Measurements from ENCODE around the gene SPC24.
A peak's percentile ranks its signal among the peaks of the same experiment; 100 is the strongest.
"Not testable (repeated sequence)": the region's sequence is repeated elsewhere in the genome, so short reads cannot be mapped to it uniquely, and the experiment has no call there.

Gene SPC24

GRCh38 chr19:11160440-11160768 lies 4.8 kb upstream of the SPC24 start:
- not testable (repeated sequence) for DNase-seq

- DNase-seq: no peak
These were observed 4.2 kb upstream of the SPC24 start for GRCh38 chr19:11159598-11160439.

- no peak for DNase-seq
These were observed 917 bp downstream of the SPC24 start for GRCh38 chr19:11154683-11155047.

GRCh38 chr19:11152318-11153062 lies 3.1 kb downstream of the SPC24 start:
- DNase-seq: no peak

GRCh38 chr19:11151181-11151580 lies 4.4 kb downstream of the SPC24 start:
- DNase-seq: no peak

GRCh38 chr19:11148001-11148400 lies 7.6 kb downstream of the SPC24 start:
- DNase-seq: no peak

GRCh38 chr19:11145536-11145924 lies 10.1 kb downstream of the SPC24 start:
- no peak for DNase-seq

- no peak for DNase-seq
These were observed 12.9 kb downstream of the SPC24 start for GRCh38 chr19:11142528-11143171.

- no peak for DNase-seq
These were observed 13.6 kb downstream of the SPC24 start for GRCh38 chr19:11141937-11142527.

- no peak for DNase-seq
These were observed 14.7 kb downstream of the SPC24 start for GRCh38 chr19:11140896-11141295.

- DNase-seq: not testable (repeated sequence)
These were observed 15.5 kb downstream of the SPC24 start for GRCh38 chr19:11140023-11140538.

- no peak for DNase-seq
These were observed 16.8 kb downstream of the SPC24 start for GRCh38 chr19:11138601-11139300.

GRCh38 chr19:11137542-11138384 lies 17.8 kb downstream of the SPC24 start:
- DNase-seq: peak; percentile 51

- DNase-seq: no peak
These were observed 19.0 kb downstream of the SPC24 start for GRCh38 chr19:11136400-11137101.

GRCh38 chr19:11131471-11131870 lies 24.1 kb downstream of the SPC24 start:
- DNase-seq: no peak

- DNase-seq: peak; percentile 69
These were observed 24.6 kb downstream of the SPC24 start for GRCh38 chr19:11130824-11131455.

GRCh38 chr19:11127905-11128304 lies 27.7 kb downstream of the SPC24 start:
- no peak for DNase-seq

- DNase-seq: peak; percentile 73
These were observed 29.4 kb downstream of the SPC24 start for GRCh38 chr19:11125994-11126685.

- DNase-seq: not testable (repeated sequence)
These were observed 31.4 kb downstream of the SPC24 start for GRCh38 chr19:11124157-11124556.

- no peak for DNase-seq
These were observed 32.5 kb downstream of the SPC24 start for GRCh38 chr19:11123114-11123513.

Data from activated naive CD4-positive, alpha-beta T cell treated with anti-CD3 and anti-CD28 coated beads, Interleukin-2, amount 50 U/mL, for 16 hours (primary cell).